ENCODE data around the gene UNK. TPM values are rescaled to one million over a fixed set of nuclear protein-coding genes. Genes with fewer than 3 reads are reported as not detected.

Gene UNK
- total and polyA plus RNA-seq, 9 of the 15 experiments (the other 6 are each of a cell fraction or from before 2014, with no cell fraction given) = 12.8 to 38.6 (median 24.8) TPM

DNA sequence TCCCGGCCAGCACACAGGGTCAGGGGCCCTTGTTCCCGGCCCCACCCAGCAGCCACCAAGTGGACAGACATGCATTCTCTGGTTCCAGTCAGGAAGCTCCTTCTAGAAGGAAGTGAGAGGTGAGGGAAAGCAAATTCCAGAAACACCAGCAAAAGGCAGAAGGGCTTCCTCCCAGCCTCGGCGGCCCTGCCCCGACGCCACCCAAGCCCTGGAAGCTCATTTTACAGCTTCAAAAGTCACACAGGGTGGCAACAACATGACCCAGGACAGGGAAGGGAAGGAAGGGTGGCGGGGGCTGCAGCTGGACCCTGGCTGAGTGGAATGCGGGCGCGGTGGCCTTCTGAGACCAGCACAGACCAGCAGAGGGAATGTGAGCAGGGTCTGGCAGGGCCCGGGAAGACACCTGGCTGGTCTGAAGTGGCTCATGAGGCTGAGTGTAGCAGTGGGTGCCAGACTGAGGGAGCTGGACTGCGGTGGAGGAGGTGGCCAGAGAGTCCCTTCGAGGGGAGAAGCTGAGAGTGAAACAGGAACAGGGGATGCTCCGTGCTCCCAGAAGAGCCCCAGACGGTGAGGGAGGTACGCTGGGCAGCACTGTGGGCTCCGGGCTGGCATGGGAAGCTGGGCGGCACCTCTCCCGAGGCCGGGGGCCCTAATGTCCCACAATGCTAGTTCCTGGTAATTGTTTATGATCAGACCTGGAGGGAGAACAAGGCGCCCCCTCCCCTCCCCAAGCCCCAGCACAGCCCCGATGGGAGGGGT is 61.5 kb downstream of the UNK start:
- DNase-seq (ENCODE audit: extremely low read depth in 1 of 4, low spot score in 3 of 4) = peak in 1 of 4 experiments; percentile 16
- Histone ChIP-seq H3K27ac (ENCODE audit: extremely low read depth, low read depth, low read length) (peak overlapping the region; percentile 95), H3K4me3 (no peak overlapping the region), H3K9ac (ENCODE audit: insufficient read depth in 1 of 2, low read depth in 2 of 2, low read length in 2 of 2) (peak overlapping the region; percentile 88 to 95), H3K79me2 (ENCODE audit: control insufficient read depth, insufficient read depth, low read length) (peaks cover 43% of the 10 kb centered on the region), H4K20me1 (replicated peaks; ENCODE audit: control insufficient read depth, insufficient read depth, low read length) (no peaks in the 10 kb centered on the region), H3K9me3 (replicated peaks; ENCODE audit: control insufficient read depth, insufficient read depth, low read depth, low read length) (no peaks in the 10 kb centered on the region), H3K27me3 (ENCODE audit: control insufficient read depth in 2 of 2, insufficient read depth in 2 of 2, low read length in 2 of 2) (no peaks in the 10 kb centered on the region), H2AFZ (ENCODE audit: low read depth, low read length) (peak overlapping the region; percentile 38), H3K4me1 (replicated peaks in 1 of 2; ENCODE audit: control insufficient read depth in 2 of 2, insufficient read depth in 2 of 2, low read length in 2 of 2) (peaks cover 39 to 84% of the 10 kb centered on the region in 2 experiments), H3K4me2 (ENCODE audit: insufficient read depth, low read length) (peak overlapping the region; percentile 99), H3K36me3 (ENCODE audit: control insufficient read depth, insufficient read depth, low read length) (peaks cover 62% of the 10 kb centered on the region), H3K9me1 (ENCODE audit: control insufficient read depth, insufficient read depth, low read length) (no peaks in the 10 kb centered on the region)
- ChIA-PET CTCF (ENCODE audit: low intra/inter-chr PET ratio) (no interaction called here), POLR2A (interaction anchor here (0.6 to 8.5 kb wide), 17 partner anchors 9 to 555 kb away, joined by 3 to 145 read pairs (median 4); partner anchors contain the start of genes TRIM65 and WBP2)
- intact Hi-C loops (cut with micrococcal nuclease) (loop anchor here (5.0 kb wide), 2 partner anchors 69 to 84 kb away; a partner anchor contains a TSS), in situ Hi-C loops (cut with MboI) (no loop called here)
- no peak for ATAC-seq
- no peak for FAIRE-seq
- TF ChIP-seq POLR2G (IDR thresholded peaks at IDR 0.05; ENCODE audit: low read depth, low read length) (peak; percentile 42), CBFB (CRISPR knock-in tag; IDR thresholded peaks at IDR 0.05) (0 out of 2 replicates have a peak, but pooled peaks have one; percentile 57), RBFOX2 (IDR thresholded peaks at IDR 0.05; ENCODE audit: low read depth, low read length) (peak; percentile 28; the same call in 1 of the 2 replicates), KDM4B (IDR thresholded peaks at IDR 0.05; ENCODE audit: borderline replicate concordance in 2 of 2, low read depth in 1 of 2) (0 out of 4 replicates have a peak, but pooled peaks of 1 of the 2 experiments have one; percentile 34), SREBF1 (IDR thresholded peaks at IDR 0.05; ENCODE audit: borderline replicate concordance, low read depth, low read length) (no peak), YY1 (IDR thresholded peaks at IDR 0.05; ENCODE audit: borderline replicate concordance in 1 of 3, control insufficient read depth in 1 of 3, extremely low read depth in 1 of 3, insufficient read depth in 3 of 3, insufficient read length in 1 of 3, insufficient replicate concordance in 2 of 3, low read depth in 1 of 3, low read length in 2 of 3) (no peak)
- TSS peak; percentile 13 for BruUV-seq (replicated peaks)
- WGBS (ENCODE audit: insufficient coverage, low coverage, missing lambda C conversion rate) = 76% methylated on average over 12 of the region's 22 CpGs
